Immature natural killer cell (primary cell): ENCODE results near the gene FAM227B. TPM values are rescaled to one million over a fixed set of nuclear protein-coding genes. Genes with fewer than 3 reads are reported as not detected.

Experiments used
- DNase-seq, 3 donors: peaks; one replicate each; pipeline ENCODE4 v3.0.0; 2022; ENCODE audit warnings: mixed read lengths in 1 of 3
- H3K27ac Mint-ChIP-seq, 6 donors: one replicate each; pipeline ENCODE4 v1.8.0; 2020; ENCODE audit warnings: mixed read lengths in 6 of 6, mild to moderate bottlenecking in 5 of 6, inconsistent platforms in 4 of 6, moderate library complexity in 3 of 6
- H3K27me3 Mint-ChIP-seq, 3 donors: one replicate each; pipeline ENCODE4 v1.8.0; 2020 to 2021; ENCODE audit warnings: low read depth in 3 of 3, mild to moderate bottlenecking in 3 of 3, mixed read lengths in 3 of 3, moderate library complexity in 3 of 3, inconsistent platforms in 1 of 3
- H3K36me3 Mint-ChIP-seq, 3 donors: one replicate each; pipeline ENCODE4 v1.8.0; 2020; ENCODE audit warnings: mixed read lengths in 3 of 3, inconsistent platforms in 2 of 3, mild to moderate bottlenecking in 2 of 3
- H3K4me1 Mint-ChIP-seq, 2 donors: one replicate each; pipeline ENCODE4 v1.8.0; 2020; ENCODE audit warnings: inconsistent platforms in 2 of 2, mild to moderate bottlenecking in 2 of 2, mixed read lengths in 2 of 2, moderate library complexity in 1 of 2
- H3K4me3 Mint-ChIP-seq, 5 donors: one replicate each; pipeline ENCODE4 v1.8.0; 2020; ENCODE audit warnings: mild to moderate bottlenecking in 5 of 5, mixed read lengths in 5 of 5, inconsistent platforms in 3 of 5, moderate library complexity in 3 of 5
- H3K9me3 Mint-ChIP-seq, 6 donors: one replicate each; pipeline ENCODE4 v1.8.0; 2020; ENCODE audit warnings: mild to moderate bottlenecking in 6 of 6, mixed read lengths in 6 of 6, inconsistent platforms in 4 of 6, moderate library complexity in 3 of 6
- polyA plus RNA-seq, 3 donors: library from polyadenylated mRNA; unstranded; fragments of 300-500 nt; fragmentation: Illumina TruSeq; gene quantifications; one replicate each; pipeline ENCODE4 v1.2.3, GENCODE V29; 2021

FAM227B gene
- polyA plus RNA-seq, 3 donors from 2014 or later: 8.3 to 16.5 (median 10.2) TPM

GRCh38 chr15:49331951-49332350, 288.7 kb downstream of the FAM227B start:
- Mint-ChIP-seq H3K27ac (peak overlapping the region in 1 of 6 donors; percentile 43), H3K36me3 (peaks cover 4 to 20% (median 6%) of the 10 kb centered on the region in 3 donors)

GRCh38 chr15:49331442-49331841, 289.2 kb downstream of the FAM227B start:
- H3K4me1 Mint-ChIP-seq: no peaks in the 10 kb centered on the region
- H3K27me3 Mint-ChIP-seq: no peaks in the 10 kb centered on the region
- no peak overlapping the region for H3K4me3 Mint-ChIP-seq
- no peak for DNase-seq
- no peaks in the 10 kb centered on the region for H3K9me3 Mint-ChIP-seq
- H3K27ac Mint-ChIP-seq: no peak overlapping the region
- H3K36me3 Mint-ChIP-seq: peaks cover 4 to 20% (median 6%) of the 10 kb centered on the region in 3 donors

More at GRCh38 chr15:49331951-49332350, 288.7 kb downstream of the FAM227B start:
- H3K4me3 Mint-ChIP-seq: no peak overlapping the region
- no peak for DNase-seq
- no peaks in the 10 kb centered on the region for H3K27me3 Mint-ChIP-seq
- H3K9me3 Mint-ChIP-seq: no peaks in the 10 kb centered on the region
- H3K4me1 Mint-ChIP-seq: no peaks in the 10 kb centered on the region

DNA sequence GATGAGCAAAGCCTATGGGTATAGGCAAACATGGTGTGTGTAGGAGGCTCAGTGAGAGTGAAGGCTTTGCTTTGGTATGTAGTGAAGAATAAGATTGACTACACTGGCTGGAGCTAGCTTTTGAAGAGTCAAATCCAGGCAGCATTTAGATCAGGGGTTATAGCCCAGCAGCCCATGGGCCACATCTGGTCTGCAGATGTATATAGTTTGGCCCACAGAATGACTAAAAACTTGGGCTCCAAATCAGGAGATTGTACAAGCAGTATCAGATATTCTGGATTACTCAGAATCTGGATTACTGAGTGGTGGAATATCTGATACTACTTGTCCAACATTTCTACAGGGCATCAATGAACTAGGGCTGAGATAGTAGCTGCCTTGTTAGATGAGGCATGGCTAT, 290.5 kb downstream of the FAM227B start:
- Mint-ChIP-seq H3K4me3 (no peak overlapping the region), H3K4me1 (no peaks in the 10 kb centered on the region), H3K27ac (no peak overlapping the region), H3K27me3 (no peaks in the 10 kb centered on the region), H3K9me3 (no peaks in the 10 kb centered on the region), H3K36me3 (peaks cover 4 to 20% (median 6%) of the 10 kb centered on the region in 3 donors)
- DNase-seq: no peak

DNA sequence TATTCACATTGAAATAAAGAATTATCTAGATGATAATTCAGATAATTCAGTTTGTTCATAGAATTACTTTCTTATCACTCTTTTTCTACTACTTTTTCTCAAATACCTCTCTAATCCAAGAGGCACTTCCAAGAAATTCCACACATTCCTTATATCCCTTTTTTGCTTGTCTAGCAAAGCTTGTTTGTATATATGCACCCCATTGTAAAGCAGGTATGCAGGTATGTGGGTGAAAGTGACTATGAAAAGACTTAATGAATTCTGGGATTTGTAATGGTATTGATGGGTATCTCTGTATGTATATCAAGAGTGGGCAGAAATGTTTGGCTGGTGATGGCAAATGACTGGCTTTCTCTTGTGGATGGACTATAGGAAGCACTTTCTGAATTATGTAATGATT, 291.7 kb downstream of the FAM227B start:
- H3K4me1 Mint-ChIP-seq: no peaks in the 10 kb centered on the region
- H3K4me3 Mint-ChIP-seq: no peak overlapping the region
- no peaks in the 10 kb centered on the region for H3K9me3 Mint-ChIP-seq
- no peak overlapping the region for H3K27ac Mint-ChIP-seq
- no peaks in the 10 kb centered on the region for H3K27me3 Mint-ChIP-seq
- peaks cover 4 to 23% (median 6%) of the 10 kb centered on the region in 3 donors for H3K36me3 Mint-ChIP-seq
- DNase-seq: no peak

- no peaks in the 10 kb centered on the region for H3K9me3 Mint-ChIP-seq
- no peak overlapping the region for H3K27ac Mint-ChIP-seq
- H3K36me3 Mint-ChIP-seq: peaks cover 4 to 23% (median 6%) of the 10 kb centered on the region in 3 donors
- H3K4me3 Mint-ChIP-seq: no peak overlapping the region
- H3K27me3 Mint-ChIP-seq: no peaks in the 10 kb centered on the region
- H3K4me1 Mint-ChIP-seq: no peaks in the 10 kb centered on the region
- no peak for DNase-seq
Measured at GRCh38 chr15:49327927-49328326, 292.7 kb downstream of the FAM227B start.

- Mint-ChIP-seq H3K27ac (peak overlapping the region in 2 of 6 donors; percentile 8 to 51), H3K36me3 (peaks cover 11 to 39% (median 21%) of the 10 kb centered on the region in 3 donors), H3K4me3 (no peak overlapping the region), H3K9me3 (no peaks in the 10 kb centered on the region), H3K4me1 (peaks cover 10 to 20% of the 10 kb centered on the region in 2 donors), H3K27me3 (no peaks in the 10 kb centered on the region)
- no peak for DNase-seq
Measured at GRCh38 chr15:49323207-49323606, 297.4 kb downstream of the FAM227B start.

- peaks cover 17 to 42% (median 34%) of the 10 kb centered on the region in 3 donors for H3K36me3 Mint-ChIP-seq
Measured at GRCh38 chr15:49320351-49320750, 300.3 kb downstream of the FAM227B start.

DNA sequence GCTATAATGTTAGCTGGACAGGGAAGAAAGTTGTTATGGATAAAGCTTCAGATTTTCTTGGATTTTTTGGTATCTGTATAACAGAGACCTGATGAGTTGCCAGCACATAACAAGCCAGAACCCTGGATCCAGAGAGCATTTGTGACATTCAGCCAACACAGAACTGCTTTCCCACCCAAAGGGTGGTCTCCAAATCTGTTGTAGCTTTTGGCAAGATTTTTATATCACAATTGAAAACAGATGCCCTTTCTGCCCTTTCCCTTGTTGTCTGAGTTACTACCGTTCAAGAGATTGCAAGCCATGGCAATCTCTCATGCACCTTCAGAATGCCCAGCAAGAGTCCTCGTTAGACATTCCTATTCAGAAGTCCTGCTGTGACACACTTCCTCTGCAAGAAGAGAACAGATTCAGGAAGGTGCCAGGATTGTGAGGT, 305.2 kb downstream of the FAM227B start:
- H3K4me3 Mint-ChIP-seq: no peak overlapping the region
- peaks cover under 1 to 7% of the 10 kb centered on the region in 2 donors for H3K4me1 Mint-ChIP-seq
- DNase-seq: no peak
- no peak overlapping the region for H3K27ac Mint-ChIP-seq
- no peaks in the 10 kb centered on the region for H3K27me3 Mint-ChIP-seq
- peaks cover 10 to 38% (median 35%) of the 10 kb centered on the region in 3 donors for H3K36me3 Mint-ChIP-seq
- H3K9me3 Mint-ChIP-seq: peaks cover 0 to 4% (median 0%) of the 10 kb centered on the region in 6 donors

More at GRCh38 chr15:49320351-49320750, 300.3 kb downstream of the FAM227B start:
- no peak for DNase-seq
- no peaks in the 10 kb centered on the region for H3K27me3 Mint-ChIP-seq
- peaks cover 0 to 4% (median 0%) of the 10 kb centered on the region in 6 donors for H3K9me3 Mint-ChIP-seq
- H3K27ac Mint-ChIP-seq: peak overlapping the region in 2 of 6 donors; percentile 10 to 77
- H3K4me3 Mint-ChIP-seq: no peak overlapping the region
- peaks cover 10 to 20% of the 10 kb centered on the region in 2 donors for H3K4me1 Mint-ChIP-seq

DNA sequence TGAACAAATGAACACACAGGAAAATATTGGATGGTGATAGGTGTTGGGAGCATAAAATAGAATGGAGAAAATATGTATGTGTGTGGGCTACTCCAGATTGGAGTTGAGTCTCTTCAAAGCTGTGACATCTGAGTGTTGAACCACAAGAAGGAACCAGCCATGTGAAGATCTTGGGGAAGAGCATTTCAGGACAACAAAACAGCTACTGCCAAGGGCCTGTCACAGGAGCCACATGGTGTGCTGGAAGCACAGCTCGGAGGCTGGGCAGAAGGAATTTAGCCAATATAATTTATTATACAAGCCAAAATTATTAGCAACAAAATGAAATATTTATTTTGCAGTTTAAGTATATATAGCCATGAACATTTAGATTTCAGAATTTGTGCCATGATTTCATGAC, 305.9 kb downstream of the FAM227B start:
- H3K4me1 Mint-ChIP-seq: peaks cover 0 to 6% of the 10 kb centered on the region in 2 donors
- peaks cover 14 to 43% (median 33%) of the 10 kb centered on the region in 3 donors for H3K36me3 Mint-ChIP-seq
- no peaks in the 10 kb centered on the region for H3K27me3 Mint-ChIP-seq
- H3K4me3 Mint-ChIP-seq: no peak overlapping the region
- peak overlapping the region in 1 of 6 donors; percentile 43 for H3K27ac Mint-ChIP-seq
- H3K9me3 Mint-ChIP-seq: peaks cover 0 to 4% (median 0%) of the 10 kb centered on the region in 6 donors
- no peak for DNase-seq

GRCh38 chr15:49313650-49314049, 307.0 kb downstream of the FAM227B start:
- Mint-ChIP-seq H3K4me1 (peaks cover 0 to 6% of the 10 kb centered on the region in 2 donors), H3K4me3 (no peak overlapping the region), H3K36me3 (peaks cover 18 to 33% (median 28%) of the 10 kb centered on the region in 3 donors), H3K9me3 (peaks cover 0 to 4% (median 0%) of the 10 kb centered on the region in 6 donors), H3K27ac (no peak overlapping the region), H3K27me3 (no peaks in the 10 kb centered on the region)
- no peak for DNase-seq

GRCh38 chr15:49309889-49310288, 310.7 kb downstream of the FAM227B start:
- H3K4me1 Mint-ChIP-seq: peaks cover 0 to 6% of the 10 kb centered on the region in 2 donors

GRCh38 chr15:49308686-49309085, 311.9 kb downstream of the FAM227B start:
- no peak for DNase-seq
- Mint-ChIP-seq H3K27me3 (peaks cover 0 to 1% (median 0%) of the 10 kb centered on the region in 3 donors), H3K4me1 (peaks cover 0 to 6% of the 10 kb centered on the region in 2 donors), H3K36me3 (peaks cover 32 to 45% (median 32%) of the 10 kb centered on the region in 3 donors), H3K27ac (no peak overlapping the region), H3K4me3 (no peak overlapping the region), H3K9me3 (no peaks in the 10 kb centered on the region)

More at GRCh38 chr15:49309889-49310288, 310.7 kb downstream of the FAM227B start:
- H3K9me3 Mint-ChIP-seq: no peaks in the 10 kb centered on the region
- H3K4me3 Mint-ChIP-seq: no peak overlapping the region
- DNase-seq: no peak
- H3K27ac Mint-ChIP-seq: no peak overlapping the region
- peaks cover 27 to 37% (median 28%) of the 10 kb centered on the region in 3 donors for H3K36me3 Mint-ChIP-seq
- peaks cover 0 to 1% (median 0%) of the 10 kb centered on the region in 3 donors for H3K27me3 Mint-ChIP-seq

GRCh38 chr15:49306551-49306950, 314.1 kb downstream of the FAM227B start:
- peaks cover 0 to 13% of the 10 kb centered on the region in 2 donors for H3K4me1 Mint-ChIP-seq
- no peaks in the 10 kb centered on the region for H3K9me3 Mint-ChIP-seq
- H3K27ac Mint-ChIP-seq: no peak overlapping the region
- peaks cover 0 to 1% (median 0%) of the 10 kb centered on the region in 3 donors for H3K27me3 Mint-ChIP-seq
- H3K4me3 Mint-ChIP-seq: no peak overlapping the region
- DNase-seq: no peak
- peaks cover 32 to 49% (median 38%) of the 10 kb centered on the region in 3 donors for H3K36me3 Mint-ChIP-seq

GRCh38 chr15:49303003-49303402, 317.6 kb downstream of the FAM227B start:
- H3K27ac Mint-ChIP-seq: no peak overlapping the region
- no peaks in the 10 kb centered on the region for H3K9me3 Mint-ChIP-seq
- DNase-seq: no peak
- H3K36me3 Mint-ChIP-seq: peaks cover 31 to 38% (median 33%) of the 10 kb centered on the region in 3 donors
- peaks cover 19 to 27% of the 10 kb centered on the region in 2 donors for H3K4me1 Mint-ChIP-seq
- H3K4me3 Mint-ChIP-seq: no peak overlapping the region
- H3K27me3 Mint-ChIP-seq: no peaks in the 10 kb centered on the region

GRCh38 chr15:49301562-49301961, 319.1 kb downstream of the FAM227B start:
- H3K4me3 Mint-ChIP-seq: no peak overlapping the region
- no peaks in the 10 kb centered on the region for H3K27me3 Mint-ChIP-seq
- no peaks in the 10 kb centered on the region for H3K9me3 Mint-ChIP-seq
- H3K36me3 Mint-ChIP-seq: peaks cover 31 to 46% (median 44%) of the 10 kb centered on the region in 3 donors
- H3K27ac Mint-ChIP-seq: no peak overlapping the region
- DNase-seq: no peak
- H3K4me1 Mint-ChIP-seq: peaks cover 19 to 33% of the 10 kb centered on the region in 2 donors
